ENCODE measurements around the gene COX5A. TPM values are rescaled to one million over a fixed set of nuclear protein-coding genes. Genes with fewer than 3 reads are reported as not detected.

COX5A gene
- total and polyA plus RNA-seq, 2 of the 13 experiments (the other 11 are each of a cell fraction or from before 2014, with no cell fraction given), result 158 to 218 TPM

DNA sequence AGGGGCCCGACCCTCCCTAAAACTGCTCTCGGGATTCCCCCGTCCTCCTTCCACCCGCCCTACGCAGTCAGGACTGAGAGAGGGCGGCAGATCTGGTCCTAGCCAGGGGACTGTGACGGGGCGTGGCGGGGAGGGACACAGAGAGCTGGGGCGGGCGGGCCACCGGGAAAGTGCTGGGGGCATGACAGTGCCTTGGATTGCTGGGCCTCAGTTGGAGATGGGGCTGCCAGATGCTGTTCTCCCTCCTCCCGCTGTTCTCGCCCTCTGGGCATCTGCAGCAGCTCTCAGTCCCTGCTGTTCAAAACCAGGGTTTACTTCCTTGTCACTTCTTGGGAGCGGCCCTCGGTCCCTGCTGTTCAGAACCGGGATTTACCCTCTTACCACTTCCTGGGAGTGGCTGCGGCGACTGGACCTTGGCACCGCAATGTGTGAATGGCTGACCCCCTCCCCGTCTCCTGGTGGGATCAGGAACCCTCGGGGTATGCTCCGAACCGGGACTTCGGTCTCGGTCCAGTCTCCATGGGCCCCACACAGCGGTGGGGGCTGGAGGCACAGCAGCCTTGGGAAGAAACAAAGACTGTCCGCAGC lies 20.5 kb upstream of the COX5A start (continued):
- TF ChIP-seq MTA1 (CRISPR knock-in tag; IDR thresholded peaks at IDR 0.05; ENCODE audit: borderline replicate concordance) (0 out of 2 replicates have a peak, but pooled peaks have one; percentile 39), ZNF777 (CRISPR knock-in tag; IDR thresholded peaks at IDR 0.05) (peak; percentile 55; the same call in 1 of the 2 replicates), ZSCAN9 (CRISPR knock-in tag; IDR thresholded peaks at IDR 0.05; ENCODE audit: borderline replicate concordance) (no peak), MYNN (CRISPR knock-in tag; IDR thresholded peaks at IDR 0.05; ENCODE audit: low read depth) (no peak), PHF20 (CRISPR knock-in tag; IDR thresholded peaks at IDR 0.05) (peak; percentile 28; the same call in 1 of the 2 replicates), MBNL3 (CRISPR knock-in tag; conservative IDR thresholded peaks at IDR 0.05) (no peak), RFX1 (IDR thresholded peaks at IDR 0.05) (no peak), RBM22 (optimal IDR thresholded peaks at IDR 0.05; ENCODE audit: low read length) (no peak), SIX1 (CRISPR knock-in tag; IDR thresholded peaks at IDR 0.05; ENCODE audit: borderline replicate concordance) (no peak), ZNF225 (CRISPR knock-in tag; IDR thresholded peaks at IDR 0.05) (no peak), ZFYVE20 (CRISPR knock-in tag; IDR thresholded peaks at IDR 0.05; ENCODE audit: borderline replicate concordance, low read depth) (no peak), TAF1 (CRISPR knock-in tag; IDR thresholded peaks at IDR 0.05) (no peak; the same call in 1 of the 2 replicates), AGO2 (optimal IDR thresholded peaks at IDR 0.05; ENCODE audit: low read depth, low read length) (no peak), AKAP8 (CRISPR knock-in tag; IDR thresholded peaks at IDR 0.05) (no peak), MTA3 (CRISPR knock-in tag; IDR thresholded peaks at IDR 0.05) (no peak), ZNF713 (CRISPR knock-in tag; IDR thresholded peaks at IDR 0.05) (no peak), ZNF205 (CRISPR knock-in tag; IDR thresholded peaks at IDR 0.05) (no peak)
- TF ChIP-seq, protein P1, sequence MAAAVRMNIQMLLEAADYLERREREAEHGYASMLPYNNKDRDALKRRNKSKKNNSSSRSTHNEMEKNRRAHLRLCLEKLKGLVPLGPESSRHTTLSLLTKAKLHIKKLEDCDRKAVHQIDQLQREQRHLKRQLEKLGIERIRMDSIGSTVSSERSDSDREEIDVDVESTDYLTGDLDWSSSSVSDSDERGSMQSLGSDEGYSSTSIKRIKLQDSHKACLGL (CRISPR knock-in tag; IDR thresholded peaks at IDR 0.05), result no peak
- TF ChIP-seq, protein P2, sequence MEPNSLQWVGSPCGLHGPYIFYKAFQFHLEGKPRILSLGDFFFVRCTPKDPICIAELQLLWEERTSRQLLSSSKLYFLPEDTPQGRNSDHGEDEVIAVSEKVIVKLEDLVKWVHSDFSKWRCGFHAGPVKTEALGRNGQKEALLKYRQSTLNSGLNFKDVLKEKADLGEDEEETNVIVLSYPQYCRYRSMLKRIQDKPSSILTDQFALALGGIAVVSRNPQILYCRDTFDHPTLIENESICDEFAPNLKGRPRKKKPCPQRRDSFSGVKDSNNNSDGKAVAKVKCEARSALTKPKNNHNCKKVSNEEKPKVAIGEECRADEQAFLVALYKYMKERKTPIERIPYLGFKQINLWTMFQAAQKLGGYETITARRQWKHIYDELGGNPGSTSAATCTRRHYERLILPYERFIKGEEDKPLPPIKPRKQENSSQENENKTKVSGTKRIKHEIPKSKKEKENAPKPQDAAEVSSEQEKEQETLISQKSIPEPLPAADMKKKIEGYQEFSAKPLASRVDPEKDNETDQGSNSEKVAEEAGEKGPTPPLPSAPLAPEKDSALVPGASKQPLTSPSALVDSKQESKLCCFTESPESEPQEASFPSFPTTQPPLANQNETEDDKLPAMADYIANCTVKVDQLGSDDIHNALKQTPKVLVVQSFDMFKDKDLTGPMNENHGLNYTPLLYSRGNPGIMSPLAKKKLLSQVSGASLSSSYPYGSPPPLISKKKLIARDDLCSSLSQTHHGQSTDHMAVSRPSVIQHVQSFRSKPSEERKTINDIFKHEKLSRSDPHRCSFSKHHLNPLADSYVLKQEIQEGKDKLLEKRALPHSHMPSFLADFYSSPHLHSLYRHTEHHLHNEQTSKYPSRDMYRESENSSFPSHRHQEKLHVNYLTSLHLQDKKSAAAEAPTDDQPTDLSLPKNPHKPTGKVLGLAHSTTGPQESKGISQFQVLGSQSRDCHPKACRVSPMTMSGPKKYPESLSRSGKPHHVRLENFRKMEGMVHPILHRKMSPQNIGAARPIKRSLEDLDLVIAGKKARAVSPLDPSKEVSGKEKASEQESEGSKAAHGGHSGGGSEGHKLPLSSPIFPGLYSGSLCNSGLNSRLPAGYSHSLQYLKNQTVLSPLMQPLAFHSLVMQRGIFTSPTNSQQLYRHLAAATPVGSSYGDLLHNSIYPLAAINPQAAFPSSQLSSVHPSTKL (CRISPR knock-in tag; IDR thresholded peaks at IDR 0.05), result no peak
- TF ChIP-seq, protein P3, sequence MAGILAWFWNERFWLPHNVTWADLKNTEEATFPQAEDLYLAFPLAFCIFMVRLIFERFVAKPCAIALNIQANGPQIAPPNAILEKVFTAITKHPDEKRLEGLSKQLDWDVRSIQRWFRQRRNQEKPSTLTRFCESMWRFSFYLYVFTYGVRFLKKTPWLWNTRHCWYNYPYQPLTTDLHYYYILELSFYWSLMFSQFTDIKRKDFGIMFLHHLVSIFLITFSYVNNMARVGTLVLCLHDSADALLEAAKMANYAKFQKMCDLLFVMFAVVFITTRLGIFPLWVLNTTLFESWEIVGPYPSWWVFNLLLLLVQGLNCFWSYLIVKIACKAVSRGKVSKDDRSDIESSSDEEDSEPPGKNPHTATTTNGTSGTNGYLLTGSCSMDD (CRISPR knock-in tag; IDR thresholded peaks at IDR 0.05), result no peak
- TF ChIP-seq, protein P4, sequence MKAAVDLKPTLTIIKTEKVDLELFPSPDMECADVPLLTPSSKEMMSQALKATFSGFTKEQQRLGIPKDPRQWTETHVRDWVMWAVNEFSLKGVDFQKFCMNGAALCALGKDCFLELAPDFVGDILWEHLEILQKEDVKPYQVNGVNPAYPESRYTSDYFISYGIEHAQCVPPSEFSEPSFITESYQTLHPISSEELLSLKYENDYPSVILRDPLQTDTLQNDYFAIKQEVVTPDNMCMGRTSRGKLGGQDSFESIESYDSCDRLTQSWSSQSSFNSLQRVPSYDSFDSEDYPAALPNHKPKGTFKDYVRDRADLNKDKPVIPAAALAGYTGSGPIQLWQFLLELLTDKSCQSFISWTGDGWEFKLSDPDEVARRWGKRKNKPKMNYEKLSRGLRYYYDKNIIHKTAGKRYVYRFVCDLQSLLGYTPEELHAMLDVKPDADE (CRISPR knock-in tag; IDR thresholded peaks at IDR 0.05), result no peak
- TF ChIP-seq, protein P5, sequence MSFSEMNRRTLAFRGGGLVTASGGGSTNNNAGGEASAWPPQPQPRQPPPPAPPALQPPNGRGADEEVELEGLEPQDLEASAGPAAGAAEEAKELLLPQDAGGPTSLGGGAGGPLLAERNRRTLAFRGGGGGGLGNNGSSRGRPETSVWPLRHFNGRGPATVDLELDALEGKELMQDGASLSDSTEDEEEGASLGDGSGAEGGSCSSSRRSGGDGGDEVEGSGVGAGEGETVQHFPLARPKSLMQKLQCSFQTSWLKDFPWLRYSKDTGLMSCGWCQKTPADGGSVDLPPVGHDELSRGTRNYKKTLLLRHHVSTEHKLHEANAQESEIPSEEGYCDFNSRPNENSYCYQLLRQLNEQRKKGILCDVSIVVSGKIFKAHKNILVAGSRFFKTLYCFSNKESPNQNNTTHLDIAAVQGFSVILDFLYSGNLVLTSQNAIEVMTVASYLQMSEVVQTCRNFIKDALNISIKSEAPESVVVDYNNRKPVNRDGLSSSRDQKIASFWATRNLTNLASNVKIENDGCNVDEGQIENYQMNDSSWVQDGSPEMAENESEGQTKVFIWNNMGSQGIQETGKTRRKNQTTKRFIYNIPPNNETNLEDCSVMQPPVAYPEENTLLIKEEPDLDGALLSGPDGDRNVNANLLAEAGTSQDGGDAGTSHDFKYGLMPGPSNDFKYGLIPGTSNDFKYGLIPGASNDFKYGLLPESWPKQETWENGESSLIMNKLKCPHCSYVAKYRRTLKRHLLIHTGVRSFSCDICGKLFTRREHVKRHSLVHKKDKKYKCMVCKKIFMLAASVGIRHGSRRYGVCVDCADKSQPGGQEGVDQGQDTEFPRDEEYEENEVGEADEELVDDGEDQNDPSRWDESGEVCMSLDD (CRISPR knock-in tag; IDR thresholded peaks at IDR 0.05; ENCODE audit: borderline replicate concordance), result no peak

Measured in HepG2 (cell line).